Astrocyte (in vitro differentiated cells and primary cell): Measurements from ENCODE around the gene ZNF283.

ENCODE experiments used
- EZH2 ChIP-seq: IDR thresholded peaks from 2 replicates; pipeline ENCODE4 v1.6.1; 2012; ENCODE audit warnings: mild to moderate bottlenecking, low read length, inconsistent platforms; ENCODE audit not compliant: insufficient read depth
- TF ChIP-seq, protein P1 (sequence below): IDR thresholded peaks from 2 replicates; pipeline ENCODE4 v1.5.1; 2011; ENCODE audit warnings: low read depth, mild to moderate bottlenecking, inconsistent platforms, low read length, moderate library complexity; ENCODE audit not compliant: insufficient read depth

DNA sequence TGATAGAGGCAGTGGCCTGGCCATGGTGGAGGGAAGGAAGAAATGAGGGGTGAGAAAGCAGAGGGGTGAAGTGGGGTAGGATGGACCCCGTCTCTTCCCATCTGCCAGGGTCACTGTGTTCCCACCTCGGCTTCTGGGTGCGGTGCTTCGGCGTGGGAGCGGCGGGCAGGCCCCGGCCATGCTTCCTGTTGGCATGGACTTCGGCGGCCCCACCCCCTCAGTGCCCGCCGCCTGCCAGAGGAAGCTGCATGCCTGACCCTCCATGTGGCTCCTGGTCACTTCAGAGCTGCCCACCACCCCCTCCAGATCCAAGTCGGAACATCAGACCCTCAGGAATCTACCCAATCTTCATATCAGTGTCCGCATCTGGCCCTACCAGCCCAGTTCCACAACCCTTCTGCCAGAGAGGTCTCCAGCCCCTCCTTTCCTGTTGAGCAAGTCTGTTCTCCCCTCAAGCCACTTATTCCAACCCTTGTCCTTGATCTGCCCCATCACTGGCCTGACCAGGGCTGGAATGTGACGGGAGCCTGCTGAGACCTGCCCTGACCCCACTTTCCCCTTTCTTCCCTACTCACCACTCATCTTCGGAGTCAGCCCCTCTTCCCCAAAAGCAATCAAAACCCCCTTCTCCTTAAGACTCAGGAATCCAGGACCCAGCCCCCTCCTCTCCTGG, 47.8 kb upstream of the ZNF283 start:
- TF ChIP-seq, protein P1, sequence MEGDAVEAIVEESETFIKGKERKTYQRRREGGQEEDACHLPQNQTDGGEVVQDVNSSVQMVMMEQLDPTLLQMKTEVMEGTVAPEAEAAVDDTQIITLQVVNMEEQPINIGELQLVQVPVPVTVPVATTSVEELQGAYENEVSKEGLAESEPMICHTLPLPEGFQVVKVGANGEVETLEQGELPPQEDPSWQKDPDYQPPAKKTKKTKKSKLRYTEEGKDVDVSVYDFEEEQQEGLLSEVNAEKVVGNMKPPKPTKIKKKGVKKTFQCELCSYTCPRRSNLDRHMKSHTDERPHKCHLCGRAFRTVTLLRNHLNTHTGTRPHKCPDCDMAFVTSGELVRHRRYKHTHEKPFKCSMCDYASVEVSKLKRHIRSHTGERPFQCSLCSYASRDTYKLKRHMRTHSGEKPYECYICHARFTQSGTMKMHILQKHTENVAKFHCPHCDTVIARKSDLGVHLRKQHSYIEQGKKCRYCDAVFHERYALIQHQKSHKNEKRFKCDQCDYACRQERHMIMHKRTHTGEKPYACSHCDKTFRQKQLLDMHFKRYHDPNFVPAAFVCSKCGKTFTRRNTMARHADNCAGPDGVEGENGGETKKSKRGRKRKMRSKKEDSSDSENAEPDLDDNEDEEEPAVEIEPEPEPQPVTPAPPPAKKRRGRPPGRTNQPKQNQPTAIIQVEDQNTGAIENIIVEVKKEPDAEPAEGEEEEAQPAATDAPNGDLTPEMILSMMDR: no peak
- no peak for TF ChIP-seq EZH2
